Measurements from ENCODE around the gene MOB2. TPM values are rescaled to one million over a fixed set of nuclear protein-coding genes. Genes with fewer than 3 reads are reported as not detected.

Gene MOB2
- total RNA-seq, 1 donor from 2014 or later: 34.1 TPM

DNA sequence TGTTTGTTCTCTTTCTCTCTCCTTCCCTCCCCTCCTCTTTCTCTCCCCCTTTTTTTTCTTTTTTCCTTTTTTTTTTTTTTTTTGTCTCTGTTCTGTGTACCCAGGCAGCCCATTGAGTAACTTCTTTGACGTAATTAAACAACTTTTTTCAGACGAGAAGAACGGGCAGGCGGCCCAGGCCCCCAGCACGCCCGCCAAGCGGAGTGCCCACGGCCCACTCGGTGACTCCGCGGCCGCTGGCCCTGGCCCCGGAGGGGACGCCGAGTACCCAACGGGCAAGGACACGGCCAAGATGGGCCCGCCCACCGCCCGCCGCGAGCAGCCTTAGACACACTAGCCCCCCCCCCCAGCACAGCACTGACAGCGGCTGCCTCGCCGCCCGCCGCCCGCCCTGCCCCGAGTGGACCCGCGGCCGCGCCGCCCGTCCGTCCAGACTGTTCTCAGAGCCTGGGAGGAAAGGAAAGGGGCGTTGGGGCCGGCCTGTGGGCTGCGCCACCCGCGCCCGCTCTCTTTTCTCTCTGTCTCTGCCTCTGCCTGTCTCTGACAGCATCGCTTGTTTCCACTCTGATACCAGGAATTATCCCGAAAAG is 26.1 kb downstream of the MOB2 start:
- no peaks in the 10 kb centered on the region for H3K9me3 ChIP-seq
- H3K27me3 ChIP-seq: no peaks in the 10 kb centered on the region
- H3K4me1 ChIP-seq: peaks cover 37% of the 10 kb centered on the region
- no peak for TF ChIP-seq POLR2A (IDR thresholded peaks at IDR 0.05)
- TF ChIP-seq POLR2AphosphoS5 (IDR thresholded peaks at IDR 0.05; ENCODE audit: insufficient read depth in 1 of 2, low read depth in 1 of 2): peak in 1 of 2 donors; percentile 32
- TF ChIP-seq, protein P1, sequence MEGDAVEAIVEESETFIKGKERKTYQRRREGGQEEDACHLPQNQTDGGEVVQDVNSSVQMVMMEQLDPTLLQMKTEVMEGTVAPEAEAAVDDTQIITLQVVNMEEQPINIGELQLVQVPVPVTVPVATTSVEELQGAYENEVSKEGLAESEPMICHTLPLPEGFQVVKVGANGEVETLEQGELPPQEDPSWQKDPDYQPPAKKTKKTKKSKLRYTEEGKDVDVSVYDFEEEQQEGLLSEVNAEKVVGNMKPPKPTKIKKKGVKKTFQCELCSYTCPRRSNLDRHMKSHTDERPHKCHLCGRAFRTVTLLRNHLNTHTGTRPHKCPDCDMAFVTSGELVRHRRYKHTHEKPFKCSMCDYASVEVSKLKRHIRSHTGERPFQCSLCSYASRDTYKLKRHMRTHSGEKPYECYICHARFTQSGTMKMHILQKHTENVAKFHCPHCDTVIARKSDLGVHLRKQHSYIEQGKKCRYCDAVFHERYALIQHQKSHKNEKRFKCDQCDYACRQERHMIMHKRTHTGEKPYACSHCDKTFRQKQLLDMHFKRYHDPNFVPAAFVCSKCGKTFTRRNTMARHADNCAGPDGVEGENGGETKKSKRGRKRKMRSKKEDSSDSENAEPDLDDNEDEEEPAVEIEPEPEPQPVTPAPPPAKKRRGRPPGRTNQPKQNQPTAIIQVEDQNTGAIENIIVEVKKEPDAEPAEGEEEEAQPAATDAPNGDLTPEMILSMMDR (IDR thresholded peaks at IDR 0.05): no peak
- DNase-seq (ENCODE audit: extremely low spot score in 2 of 2): no peak
- intact Hi-C loops (cut with DNase I): no loop called here
- peak overlapping the region; percentile 78 for H3K27ac ChIP-seq
- H3K36me3 ChIP-seq: no peaks in the 10 kb centered on the region
- H3K4me3 ChIP-seq: peak overlapping the region; percentile 32 to 54

DNA sequence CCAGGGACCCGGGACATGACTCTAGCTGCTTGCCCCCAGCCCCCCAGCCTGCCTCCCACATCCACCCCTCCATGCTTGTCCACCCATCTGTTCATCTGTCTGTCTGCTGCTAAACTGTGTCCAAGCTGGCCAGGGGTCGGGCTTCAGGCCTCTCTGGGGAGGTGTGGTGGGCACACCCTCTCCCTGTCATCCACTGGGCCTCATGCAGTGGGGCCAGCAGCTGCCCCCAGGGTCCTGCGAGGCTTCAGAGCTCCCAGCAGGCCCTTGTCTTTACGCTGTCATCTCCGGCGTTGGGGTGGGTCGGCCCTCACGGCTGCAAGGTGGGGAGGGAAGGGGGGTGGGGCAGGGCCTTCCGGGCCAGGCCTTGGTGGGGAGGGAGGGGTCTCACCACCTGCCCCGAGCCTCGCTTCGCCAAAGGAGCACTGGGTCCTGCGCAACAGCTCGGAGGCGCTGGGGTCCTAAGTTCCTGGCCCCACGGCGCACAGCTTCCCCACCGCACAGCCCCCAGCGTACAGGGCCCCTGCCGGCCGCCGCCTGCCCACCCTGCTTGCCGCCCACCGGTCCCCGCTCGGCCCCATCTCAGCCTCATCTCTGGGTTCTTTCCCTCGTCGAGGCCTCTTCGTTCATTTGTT is 26.7 kb downstream of the MOB2 start:
- H3K36me3 ChIP-seq: no peaks in the 10 kb centered on the region
- no peaks in the 10 kb centered on the region for H3K27me3 ChIP-seq
- no peak for DNase-seq (ENCODE audit: extremely low spot score in 2 of 2)
- H3K27ac ChIP-seq: peak overlapping the region; percentile 78
- no peaks in the 10 kb centered on the region for H3K9me3 ChIP-seq
- no peak for TF ChIP-seq POLR2AphosphoS5 (IDR thresholded peaks at IDR 0.05; ENCODE audit: insufficient read depth in 1 of 2, low read depth in 1 of 2)
- TF ChIP-seq, protein P1 (IDR thresholded peaks at IDR 0.05): no peak
- no peak for TF ChIP-seq POLR2A (IDR thresholded peaks at IDR 0.05)
- H3K4me1 ChIP-seq: peaks cover 37% of the 10 kb centered on the region
- intact Hi-C loops (cut with DNase I): loop anchor here (5.0 kb wide), 1 partner anchor 57 kb away; no protein-coding TSS in a partner anchor
- H3K4me3 ChIP-seq: peak overlapping the region; percentile 32 to 44

DNA sequence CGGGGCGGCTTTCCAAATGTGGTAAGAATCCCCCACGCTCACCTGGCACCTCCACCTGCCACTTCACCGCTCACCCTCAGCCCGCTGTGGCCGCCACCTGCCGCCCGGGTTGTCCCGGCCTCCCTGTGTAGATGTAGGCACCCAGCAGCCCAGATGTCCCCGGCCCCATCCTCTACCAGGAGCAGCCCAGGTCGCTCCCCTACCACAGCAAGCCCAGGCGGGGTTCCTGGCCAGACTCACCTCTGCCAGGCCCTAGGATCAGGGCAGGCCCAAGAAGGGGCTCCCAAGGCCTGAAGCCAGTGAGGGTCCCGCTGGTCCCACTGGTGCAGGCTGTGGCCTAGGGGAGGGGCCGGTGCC is 27.4 kb downstream of the MOB2 start:
- peaks cover 37% of the 10 kb centered on the region for H3K4me1 ChIP-seq
- peak overlapping the region; percentile 32 to 44 for H3K4me3 ChIP-seq
- no peaks in the 10 kb centered on the region for H3K9me3 ChIP-seq
- intact Hi-C loops (cut with DNase I): loop anchor here (5.0 kb wide), 1 partner anchor 58 kb away; no protein-coding TSS in a partner anchor
- no peak for DNase-seq (ENCODE audit: extremely low spot score in 2 of 2)
- peak overlapping the region; percentile 78 for H3K27ac ChIP-seq
- TF ChIP-seq, protein P1 (IDR thresholded peaks at IDR 0.05): no peak
- no peak for TF ChIP-seq POLR2AphosphoS5 (IDR thresholded peaks at IDR 0.05; ENCODE audit: insufficient read depth in 1 of 2, low read depth in 1 of 2)
- TF ChIP-seq POLR2A (IDR thresholded peaks at IDR 0.05): no peak
- H3K27me3 ChIP-seq: no peaks in the 10 kb centered on the region
- H3K36me3 ChIP-seq: no peaks in the 10 kb centered on the region

DNA sequence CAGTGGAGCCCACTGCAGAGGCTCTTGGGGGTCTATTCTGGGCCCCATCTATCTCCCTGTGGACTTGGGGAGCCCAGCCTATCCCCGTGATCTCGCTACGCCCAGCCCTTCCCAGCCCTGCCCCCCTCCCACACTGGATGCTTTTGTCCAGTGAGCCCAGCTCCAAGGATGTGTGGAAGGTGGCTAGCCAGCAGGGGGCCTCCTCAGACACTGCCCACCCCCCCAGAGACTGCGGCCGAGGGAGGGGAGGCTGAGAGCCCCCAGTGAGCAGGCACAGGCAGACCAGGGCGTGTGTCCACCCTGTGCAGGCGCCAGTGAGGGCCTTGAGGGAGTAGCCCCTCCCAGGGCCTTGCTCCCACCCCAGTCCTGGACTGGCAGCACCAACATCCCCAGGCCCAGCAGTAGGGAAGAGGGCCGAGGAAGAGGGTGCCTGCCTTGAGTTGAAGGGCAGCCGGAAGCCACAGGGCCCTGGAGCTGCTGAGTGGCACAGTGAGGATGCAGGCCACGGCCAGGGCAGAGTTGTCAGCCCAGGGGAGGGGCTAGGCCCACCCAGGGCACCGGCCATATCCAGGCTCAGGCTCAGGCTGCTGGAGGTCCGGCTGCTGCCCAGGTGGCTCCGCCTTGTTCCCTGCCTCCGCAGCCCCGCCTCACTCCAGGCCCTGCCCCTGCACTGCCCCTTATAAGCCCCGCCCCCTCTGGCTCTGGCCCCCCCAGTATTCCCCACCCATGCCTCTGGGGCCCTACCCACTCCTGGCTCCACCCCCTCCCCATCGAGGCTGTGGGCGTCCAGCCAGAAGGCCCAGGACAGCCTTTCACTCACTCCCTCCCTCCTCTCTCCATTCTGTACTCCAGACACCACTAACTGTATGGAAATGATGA is 28.0 kb downstream of the MOB2 start:
- DNase-seq (ENCODE audit: extremely low spot score in 2 of 2): no peak
- TF ChIP-seq POLR2A (IDR thresholded peaks at IDR 0.05): no peak
- TF ChIP-seq, protein P1 (IDR thresholded peaks at IDR 0.05): peak in 2 of 3 experiments; percentile 21 to 22
- peak in 1 of 2 donors; percentile 52 for TF ChIP-seq POLR2AphosphoS5 (IDR thresholded peaks at IDR 0.05; ENCODE audit: insufficient read depth in 1 of 2, low read depth in 1 of 2)

More for the DNA sequence above, 28.0 kb downstream of the MOB2 start:
- Histone ChIP-seq H3K27me3 (no peaks in the 10 kb centered on the region), H3K9me3 (no peaks in the 10 kb centered on the region), H3K4me3 (peak overlapping the region; percentile 32 to 44), H3K36me3 (no peaks in the 10 kb centered on the region), H3K27ac (peak overlapping the region; percentile 78), H3K4me1 (peaks cover 37% of the 10 kb centered on the region)
- intact Hi-C loops (cut with DNase I): loop anchor here (5.0 kb wide), 1 partner anchor 59 kb away; no protein-coding TSS in a partner anchor

Measured in vagina (tissue), 2 donors.